Testis (tissue), 3 donors: ENCODE measurements around the gene TRIL. TPM values are rescaled to one million over a fixed set of nuclear protein-coding genes. Genes with fewer than 3 reads are reported as not detected.

ENCODE experiments used
- DNase-seq: peaks from one replicate; pipeline ENCODE4 v3.0.0-alpha.2; 2019
- H3K27ac ChIP-seq, 2 donors: fragments of 200-600 bp; sonication (generic); one replicate each; pipeline ENCODE4 v1.5.1; 2019
- H3K27me3 ChIP-seq: fragments of 200-600 bp; sonication (generic); one replicate; pipeline ENCODE4 v1.5.1; 2019
- H3K36me3 ChIP-seq: fragments of 200-600 bp; sonication (generic); one replicate; pipeline ENCODE4 v1.5.1; 2017; ENCODE audit warnings: low read depth; ENCODE audit errors: missing control alignments
- H3K4me1 ChIP-seq: fragments of 200-600 bp; sonication (generic); one replicate; pipeline ENCODE4 v1.5.1; 2019
- H3K4me3 ChIP-seq, 2 donors: fragments of 200-600 bp; sonication (generic); one replicate each; pipeline ENCODE4 v1.5.1; 2017 to 2019
- H3K9me3 ChIP-seq: fragments of 200-600 bp; sonication (generic); one replicate; pipeline ENCODE4 v1.5.1; 2017
- POLR2A ChIP-seq: fragments of 450-650 bp; IDR thresholded peaks from one replicate; pipeline ENCODE4 v1.6.1; 2017; ENCODE audit warnings: antibody characterized with exemption, mild to moderate bottlenecking, moderate library complexity
- WGBS, 2 donors: methylation state at CpG; one replicate each; pipeline ENCODE4 v1.1.5; 2018; 5-methylcytosine and 5-hydroxymethylcytosine counted together
- intact Hi-C: fragments of 100-400 bp; cut with DNase I; formaldehyde crosslinking; loops from one replicate; pipeline ENCODE4 v1.15.1; 2023; ENCODE audit warnings: low total_unique reads
- polyA plus RNA-seq: library from polyadenylated mRNA; stranded (reverse); fragments of 350-450 nt; fragmentation: Illumina TruSeq; extraction: RNeasy Lipid Tissue Mini Kit (QIAGEN cat#74804); gene quantifications from one replicate; pipeline ENCODE4 v1.2.3, GENCODE V29; 2014; ENCODE audit warnings: low read depth, low replicate concordance; ENCODE audit not compliant: insufficient read depth
- total RNA-seq, 2 donors: library from RNA; depleted of rRNA; stranded (reverse); fragments of >200 nt; gene quantifications; one replicate each; pipeline ENCODE4 v1.2.3, GENCODE V29; 2016
- TF ChIP-seq, protein P1 (sequence below), 3 experiments: fragments of 450-650 bp in 2 of 3; fragments of 200-600 bp in 1 of 3; sonication (generic) in 1 of 3; IDR thresholded peaks; one replicate each; pipeline ENCODE4 v1.5.1; 2016 to 2019; ENCODE audit warnings: antibody characterized with exemption in 3 of 3, mild to moderate bottlenecking in 2 of 3, moderate library complexity in 1 of 3

Gene TRIL
- total and polyA plus RNA-seq, 3 donors from 2014 or later = 0.99 to 2.0 (median 1.3) TPM

DNA sequence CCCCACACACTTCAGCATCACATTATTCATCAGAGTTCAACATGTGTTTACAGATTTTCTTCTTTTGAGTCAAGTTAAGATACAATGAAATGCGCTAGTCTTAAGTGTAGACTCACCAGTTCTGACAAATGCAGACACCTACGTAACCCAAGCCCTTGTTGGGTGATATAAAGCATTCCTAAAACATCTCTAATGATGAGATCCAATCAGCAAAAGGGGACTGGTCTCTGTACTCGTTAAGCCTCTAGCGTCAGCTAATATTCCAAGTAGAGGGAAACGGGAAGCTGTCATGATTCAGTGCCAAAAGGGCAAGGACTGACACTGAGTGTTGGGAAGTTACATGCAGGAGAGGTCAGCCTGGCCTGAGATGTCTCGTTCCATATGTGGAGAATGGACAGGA is 38.7 kb upstream of the TRIL start:
- WGBS, 2 donors = 70 to 85% methylated on average over 6 of the region's 6 CpGs

DNA sequence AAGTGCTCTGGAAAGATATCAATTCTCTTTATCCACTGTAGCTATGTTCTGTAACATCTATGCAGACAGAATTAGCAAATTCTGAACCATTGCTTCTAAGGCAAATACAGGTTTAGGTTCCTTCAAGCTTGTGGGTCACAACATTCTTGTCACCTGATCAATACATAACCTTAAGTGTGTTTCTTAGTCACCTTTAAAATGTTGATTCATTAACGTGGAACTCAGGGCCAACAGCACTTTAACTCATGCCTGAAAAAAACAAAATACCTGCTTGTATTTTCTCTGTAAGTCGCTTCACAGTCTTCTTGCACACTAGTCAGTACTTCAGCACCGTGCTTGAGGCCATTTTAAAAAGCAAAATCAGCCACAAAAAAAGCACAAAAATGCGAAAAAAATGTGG is 35.2 kb upstream of the TRIL start:
- WGBS, 2 donors = 71 to 88% methylated on average over 4 of the region's 4 CpGs
- no peak for DNase-seq
- Histone ChIP-seq H3K4me1 (no peaks in the 10 kb centered on the region), H3K4me3 (no peak overlapping the region), H3K27me3 (no peaks in the 10 kb centered on the region), H3K9me3 (no peaks in the 10 kb centered on the region), H3K36me3 (no peaks in the 10 kb centered on the region), H3K27ac (no peak overlapping the region)
- intact Hi-C loops = no loop called here
- TF ChIP-seq, protein P1, sequence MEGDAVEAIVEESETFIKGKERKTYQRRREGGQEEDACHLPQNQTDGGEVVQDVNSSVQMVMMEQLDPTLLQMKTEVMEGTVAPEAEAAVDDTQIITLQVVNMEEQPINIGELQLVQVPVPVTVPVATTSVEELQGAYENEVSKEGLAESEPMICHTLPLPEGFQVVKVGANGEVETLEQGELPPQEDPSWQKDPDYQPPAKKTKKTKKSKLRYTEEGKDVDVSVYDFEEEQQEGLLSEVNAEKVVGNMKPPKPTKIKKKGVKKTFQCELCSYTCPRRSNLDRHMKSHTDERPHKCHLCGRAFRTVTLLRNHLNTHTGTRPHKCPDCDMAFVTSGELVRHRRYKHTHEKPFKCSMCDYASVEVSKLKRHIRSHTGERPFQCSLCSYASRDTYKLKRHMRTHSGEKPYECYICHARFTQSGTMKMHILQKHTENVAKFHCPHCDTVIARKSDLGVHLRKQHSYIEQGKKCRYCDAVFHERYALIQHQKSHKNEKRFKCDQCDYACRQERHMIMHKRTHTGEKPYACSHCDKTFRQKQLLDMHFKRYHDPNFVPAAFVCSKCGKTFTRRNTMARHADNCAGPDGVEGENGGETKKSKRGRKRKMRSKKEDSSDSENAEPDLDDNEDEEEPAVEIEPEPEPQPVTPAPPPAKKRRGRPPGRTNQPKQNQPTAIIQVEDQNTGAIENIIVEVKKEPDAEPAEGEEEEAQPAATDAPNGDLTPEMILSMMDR (IDR thresholded peaks at IDR 0.05) = no peak
- no peak for TF ChIP-seq POLR2A

More for the DNA sequence above, 38.7 kb upstream of the TRIL start:
- Histone ChIP-seq H3K4me1 (no peaks in the 10 kb centered on the region), H3K36me3 (no peaks in the 10 kb centered on the region), H3K27me3 (no peaks in the 10 kb centered on the region), H3K9me3 (no peaks in the 10 kb centered on the region), H3K27ac (no peak overlapping the region), H3K4me3 (no peak overlapping the region)
- intact Hi-C loops = no loop called here
- no peak for DNase-seq
- no peak for TF ChIP-seq POLR2A
- TF ChIP-seq, protein P1 (IDR thresholded peaks at IDR 0.05) = no peak

DNA sequence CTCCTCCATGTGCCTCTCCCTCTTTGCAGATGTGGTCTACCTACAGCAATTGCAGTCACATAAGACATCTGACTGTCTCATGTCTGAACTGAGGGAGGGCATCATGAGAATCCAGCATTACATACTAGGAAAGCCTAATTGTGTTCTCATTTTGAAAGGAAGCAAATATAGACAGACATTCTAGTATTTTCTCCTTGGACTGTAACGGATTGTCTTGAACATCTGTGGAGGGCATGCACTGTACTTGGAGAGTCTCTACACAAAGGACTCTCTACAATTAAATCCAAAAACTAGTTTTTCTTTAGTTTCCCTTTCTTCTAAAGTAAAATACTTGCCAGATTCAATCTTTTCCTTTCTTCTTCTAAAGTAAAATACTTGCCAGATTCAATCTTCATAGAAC is 34.7 kb upstream of the TRIL start:
- DNase-seq = no peak
- 63% methylated on average over 1 of the region's 1 CpG for WGBS, 2 donors
- no peak overlapping the region for H3K27ac ChIP-seq
- TF ChIP-seq, protein P1 (IDR thresholded peaks at IDR 0.05) = no peak
- no peak for TF ChIP-seq POLR2A
- no peak overlapping the region for H3K4me3 ChIP-seq
- no peaks in the 10 kb centered on the region for H3K27me3 ChIP-seq
- H3K36me3 ChIP-seq = no peaks in the 10 kb centered on the region
- intact Hi-C loops = no loop called here
- H3K4me1 ChIP-seq = no peaks in the 10 kb centered on the region
- no peaks in the 10 kb centered on the region for H3K9me3 ChIP-seq

DNA sequence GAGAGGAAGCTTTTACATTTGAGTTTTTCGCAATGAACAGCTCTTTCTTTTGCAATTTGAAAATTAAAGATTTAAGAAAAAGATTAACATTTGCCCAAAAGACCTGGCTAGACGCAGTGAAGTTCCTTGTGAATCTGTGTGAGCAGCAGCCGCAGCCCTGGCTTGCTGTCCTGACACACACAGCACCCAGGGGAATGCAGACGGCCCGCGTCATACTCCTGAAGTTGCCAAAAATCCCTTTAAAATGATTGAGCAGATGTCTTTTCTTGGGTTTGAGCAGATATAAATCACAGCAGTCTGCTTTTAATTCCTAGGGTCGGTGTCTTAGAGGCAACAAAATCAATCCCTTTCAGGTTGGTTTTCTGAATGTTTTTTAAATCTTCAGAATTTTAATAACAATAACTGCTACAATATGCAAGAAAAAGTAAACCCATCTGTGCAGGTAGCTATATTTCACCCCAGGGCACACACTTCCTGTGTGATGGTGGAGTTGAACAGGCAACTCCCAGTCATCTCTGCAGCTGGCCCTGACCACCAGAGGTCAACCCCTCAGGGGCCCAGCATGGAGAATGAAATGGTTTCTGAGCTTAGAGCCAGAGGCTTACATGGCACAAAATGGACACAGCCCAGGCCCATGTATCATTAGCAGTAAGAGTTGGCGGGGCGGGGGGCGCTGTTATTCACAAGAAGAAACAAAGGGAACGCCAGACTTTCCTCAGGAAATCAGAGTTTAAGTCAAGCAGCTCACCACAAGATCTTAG is 32.2 kb upstream of the TRIL start:
- 85 to 90% methylated on average over 11 of the region's 11 CpGs for WGBS, 2 donors
- Histone ChIP-seq H3K36me3 (no peaks in the 10 kb centered on the region), H3K4me3 (no peak overlapping the region), H3K4me1 (no peaks in the 10 kb centered on the region), H3K27ac (no peak overlapping the region), H3K9me3 (no peaks in the 10 kb centered on the region), H3K27me3 (no peaks in the 10 kb centered on the region)
- DNase-seq = no peak
- no peak for TF ChIP-seq POLR2A
- TF ChIP-seq, protein P1 (IDR thresholded peaks at IDR 0.05) = no peak
- intact Hi-C loops = no loop called here
